ENCODE measurements around the gene TAAR9.

DNA sequence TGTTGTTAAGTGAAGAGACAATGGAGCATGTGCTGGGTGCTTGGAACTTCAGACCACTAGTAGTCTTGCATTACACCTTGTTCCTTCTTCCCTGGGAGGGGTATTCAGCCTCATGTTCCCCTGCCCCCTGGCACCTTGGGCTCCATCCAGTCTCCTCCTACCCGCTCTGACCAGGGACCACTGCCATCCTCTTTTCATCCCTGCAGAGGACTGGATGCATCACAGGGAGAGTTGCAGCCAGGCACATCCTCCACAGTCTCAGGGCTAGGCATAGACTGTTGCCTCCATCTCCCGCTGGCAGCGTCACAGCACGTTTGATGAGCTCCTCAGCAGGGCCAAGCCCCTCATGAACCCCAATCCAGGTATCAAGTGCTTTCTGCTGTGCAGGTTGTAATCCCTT lies 13.1 kb downstream of the TAAR9 start:
- no peak for TF ChIP-seq CTCF (IDR thresholded peaks at IDR 0.05)
- TF ChIP-seq ZFX (IDR thresholded peaks at IDR 0.05; ENCODE audit: borderline replicate concordance): no peak
